HL-60/S4 treated with phorbol 12-myristate 13-acetate at 8.2 ng/mL for 4 days and 3 days (cell line): ENCODE data around the gene DMRTB1.

Source experiments
- in situ Hi-C: fragments of 300-500 bp; cut with MboI; formaldehyde crosslinking; loops from 2 replicates; pipeline ENCODE4 v1.15.0; 2022; ENCODE audit warnings: low sequenced_read_pairs

DMRTB1 gene

DNA sequence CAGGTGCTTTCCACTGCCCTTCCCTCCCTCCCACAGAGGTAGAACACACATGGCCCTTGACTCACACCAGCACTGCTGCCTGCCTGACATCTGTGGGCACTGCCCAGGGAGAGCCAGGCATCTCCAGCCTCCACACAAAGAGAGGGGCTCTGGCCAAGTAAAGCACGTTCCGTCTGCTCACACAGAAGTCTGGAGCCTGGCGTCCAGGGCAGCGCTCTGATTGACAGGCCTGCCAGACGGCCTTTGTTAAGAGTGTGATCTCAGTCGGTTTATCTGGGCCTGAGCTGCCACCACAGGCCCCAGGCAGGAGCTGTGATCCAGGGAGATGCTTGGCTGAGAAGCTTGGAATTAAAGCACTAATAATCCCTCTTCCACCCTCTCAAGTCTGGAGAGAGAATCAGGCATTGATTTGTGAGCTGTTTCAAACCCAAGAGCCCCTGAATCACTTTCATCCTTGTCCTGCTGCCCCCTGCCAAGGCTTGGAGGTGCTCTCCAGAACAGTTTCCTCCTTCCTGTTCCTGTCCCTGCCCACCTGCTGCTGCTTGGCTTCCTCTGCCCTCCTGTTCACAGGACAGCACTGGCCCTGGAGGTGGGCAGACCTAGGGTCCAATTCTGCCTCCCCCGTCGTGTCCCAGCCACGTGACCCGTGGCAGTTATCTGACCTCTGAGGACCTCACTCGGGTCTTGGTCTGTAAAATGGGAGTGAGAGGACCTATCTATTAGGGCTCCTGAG lies 3.7 kb downstream of the DMRTB1 start:
- in situ Hi-C loops, result no loop called here

DNA sequence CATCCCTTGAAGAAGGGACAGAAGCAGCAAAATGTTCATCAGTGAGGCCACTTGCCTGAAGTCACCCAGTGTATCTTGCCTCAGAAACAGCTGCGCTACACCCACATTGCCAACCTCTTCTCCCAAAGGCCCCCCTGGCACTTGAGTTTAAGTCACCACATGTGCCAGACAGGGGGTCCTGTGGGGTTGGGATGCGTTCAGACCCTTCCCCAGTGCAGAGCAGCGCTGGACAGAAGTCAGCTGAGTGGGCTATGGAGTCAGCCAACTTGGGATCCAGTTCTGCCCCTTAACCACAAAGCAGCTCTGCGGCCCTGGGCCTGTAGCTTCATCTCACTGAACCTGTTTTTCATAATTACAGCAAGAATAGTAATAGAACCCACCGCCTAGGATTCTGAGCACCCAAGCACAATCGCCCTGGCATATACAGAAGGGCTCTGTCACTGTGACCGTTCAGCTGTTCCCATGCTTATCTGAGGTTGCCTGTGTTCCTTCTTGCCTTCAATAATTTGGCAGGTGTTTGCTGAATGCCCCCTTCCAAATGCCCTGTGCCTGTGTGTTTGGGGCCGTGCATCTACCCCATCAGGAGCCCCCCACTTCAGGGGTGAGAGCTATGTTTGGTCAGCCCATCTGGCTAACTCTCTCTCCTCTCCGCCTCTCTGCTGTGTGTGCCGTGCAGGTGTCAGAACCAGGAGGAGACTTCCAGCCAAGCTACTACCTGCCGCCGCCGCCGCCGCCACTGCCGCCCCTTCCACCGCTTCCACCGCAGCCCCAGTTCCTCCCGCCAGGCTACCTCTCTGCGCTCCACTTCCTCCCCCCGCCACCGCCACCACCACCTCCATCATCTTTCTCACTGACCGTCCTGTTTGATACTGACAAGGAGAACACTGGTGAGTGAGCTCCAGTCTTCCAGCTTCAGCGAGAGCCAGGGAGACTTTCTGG lies 5.0 kb downstream of the DMRTB1 start:
- in situ Hi-C loops, result no loop called here

DNA sequence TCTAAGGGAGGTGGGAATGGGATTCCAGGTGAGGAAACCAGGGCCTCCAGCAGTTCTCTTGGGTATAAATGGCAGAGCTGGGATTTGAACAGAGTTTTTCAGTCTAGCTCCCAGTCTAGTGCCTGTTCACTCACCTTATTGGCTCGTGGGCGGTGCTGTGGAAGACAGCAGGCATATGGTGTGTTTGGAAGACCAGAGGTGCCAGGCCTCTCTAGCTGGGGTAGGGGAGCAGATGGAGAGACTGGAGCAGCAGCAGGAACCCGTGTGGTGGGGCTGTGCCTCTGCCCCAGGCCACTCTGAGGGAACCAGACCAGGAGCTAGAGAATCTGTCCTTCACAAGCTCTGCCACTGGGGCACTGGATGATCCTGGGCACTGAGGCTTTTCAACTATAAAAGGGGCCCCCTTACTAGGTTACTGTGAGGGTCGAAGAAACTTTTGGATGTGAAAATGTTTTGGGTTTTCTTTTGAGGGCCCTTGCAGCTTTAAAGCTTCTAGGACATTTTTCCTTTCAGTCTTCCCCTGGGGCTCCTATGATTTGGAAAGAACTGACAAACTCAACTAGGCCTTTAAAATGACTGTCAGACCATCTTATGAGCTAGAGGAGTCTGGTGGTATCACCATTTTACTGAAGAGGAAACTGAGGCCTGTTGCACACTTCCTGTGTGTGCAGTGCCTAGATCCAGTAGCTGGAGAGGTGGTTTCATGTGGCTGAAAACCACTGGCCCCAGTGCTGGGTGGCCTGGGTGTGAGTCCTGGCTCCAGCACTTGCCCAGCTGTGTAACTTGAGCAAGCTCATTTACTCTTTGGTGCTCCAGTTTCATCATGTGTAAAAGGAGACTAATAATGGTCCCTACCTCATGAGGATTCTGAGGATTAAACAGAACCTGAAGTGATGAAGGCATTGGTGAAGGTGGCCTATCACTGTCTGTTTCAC lies 6.1 kb downstream of the DMRTB1 start:
- in situ Hi-C loops, result no loop called here

DNA sequence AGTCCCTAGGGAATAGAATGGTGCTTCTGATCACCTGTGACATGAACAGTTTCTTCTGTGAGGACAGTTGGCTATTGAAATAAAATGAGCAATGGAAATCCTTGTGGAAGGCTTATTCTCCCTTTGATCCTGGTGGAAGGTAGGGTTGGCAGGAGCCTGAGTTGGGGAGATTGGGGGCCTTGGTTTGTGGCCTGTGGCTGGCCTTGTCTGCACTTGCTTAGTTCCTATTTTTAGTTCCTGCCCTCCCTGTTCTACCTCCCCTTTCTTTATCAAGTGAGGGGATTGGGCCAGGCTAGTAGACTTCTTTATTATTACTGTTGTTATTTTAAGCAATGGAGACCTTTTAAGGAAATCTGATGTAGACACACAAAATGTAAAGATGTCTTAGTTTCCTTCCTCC lies 8.2 kb downstream of the DMRTB1 start:
- in situ Hi-C loops, result no loop called here

DNA sequence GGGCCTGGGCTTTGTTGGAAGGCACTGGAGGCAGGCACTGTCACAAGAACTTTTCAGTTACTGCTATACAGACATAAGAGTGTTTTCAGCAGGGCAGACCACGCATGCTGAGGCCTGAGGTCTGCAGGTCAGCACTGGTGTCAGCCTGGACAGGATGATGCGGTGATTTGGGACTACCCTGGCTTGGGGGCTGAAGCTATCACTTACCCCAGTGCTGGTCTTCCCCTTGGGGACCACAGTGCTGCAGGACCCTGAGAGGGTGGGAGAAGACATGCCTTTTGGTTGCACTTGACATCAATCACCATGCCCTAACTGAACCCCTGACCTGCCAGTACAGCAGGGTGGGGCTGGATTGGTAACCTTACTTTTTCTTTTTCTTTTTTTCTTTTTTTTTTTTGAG lies 9.2 kb downstream of the DMRTB1 start:
- in situ Hi-C loops, result no loop called here

DNA sequence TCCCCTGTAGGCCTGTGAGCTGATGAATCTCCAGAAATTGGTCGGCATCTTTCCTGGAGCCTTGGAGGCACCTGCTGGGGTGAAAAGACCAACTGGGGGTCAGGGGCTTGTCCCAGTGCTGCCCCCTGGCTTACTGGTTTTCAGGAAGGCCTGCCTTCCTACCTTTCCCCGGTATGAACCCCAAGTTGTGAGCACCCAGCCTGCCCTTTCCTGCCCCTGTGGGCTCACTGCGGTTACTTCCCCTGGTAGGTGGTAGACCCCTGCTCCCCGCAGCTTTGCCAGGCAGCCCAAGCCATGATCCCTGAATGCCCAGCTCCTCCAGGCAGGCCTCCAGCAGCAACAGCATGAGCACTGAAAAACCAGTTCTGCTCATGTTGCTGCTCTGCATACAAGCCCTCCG lies 10.2 kb downstream of the DMRTB1 start:
- in situ Hi-C loops, result no loop called here

DNA sequence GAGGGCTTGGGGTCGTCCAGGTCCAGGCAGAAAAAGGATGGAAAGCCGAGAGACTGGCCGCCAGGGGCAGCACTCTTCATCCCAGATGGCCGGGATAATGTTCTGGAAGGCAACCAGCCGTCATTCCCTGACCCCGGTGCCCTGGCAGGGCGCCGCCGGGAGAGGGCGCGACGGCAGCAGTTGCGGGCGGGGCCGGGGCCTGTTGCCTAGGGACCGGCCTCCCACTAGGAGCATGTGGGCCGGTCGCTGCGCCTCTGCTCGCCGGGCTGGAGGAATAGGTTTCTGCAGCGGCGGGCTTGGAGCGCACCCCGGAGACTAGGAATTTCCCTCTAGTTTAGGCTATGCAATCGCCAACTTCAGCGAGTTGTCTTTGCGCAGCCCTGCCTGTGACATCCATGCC lies 11.0 kb downstream of the DMRTB1 start:
- in situ Hi-C loops, result no loop called here

DNA sequence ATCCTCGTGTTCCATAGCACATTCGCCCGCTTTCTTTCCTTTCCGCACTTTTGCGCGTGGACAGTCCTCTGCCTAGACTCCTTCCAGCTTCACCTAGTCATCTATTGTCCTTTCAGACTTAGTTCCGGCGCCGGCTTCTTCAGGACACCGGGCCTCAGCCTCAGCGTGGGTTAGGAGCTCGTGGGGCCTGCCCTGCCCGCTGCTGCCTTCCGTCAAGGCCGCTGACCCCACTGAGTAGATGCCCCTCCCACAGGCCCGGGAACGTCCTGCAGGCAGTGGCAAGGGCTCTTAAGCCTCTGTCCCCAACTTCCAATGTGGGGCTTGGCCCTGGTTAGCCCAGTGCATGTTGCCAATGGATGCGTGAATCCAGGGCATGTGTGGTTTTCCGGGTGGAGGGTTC lies 11.4 kb downstream of the DMRTB1 start:
- in situ Hi-C loops, result no loop called here

DNA sequence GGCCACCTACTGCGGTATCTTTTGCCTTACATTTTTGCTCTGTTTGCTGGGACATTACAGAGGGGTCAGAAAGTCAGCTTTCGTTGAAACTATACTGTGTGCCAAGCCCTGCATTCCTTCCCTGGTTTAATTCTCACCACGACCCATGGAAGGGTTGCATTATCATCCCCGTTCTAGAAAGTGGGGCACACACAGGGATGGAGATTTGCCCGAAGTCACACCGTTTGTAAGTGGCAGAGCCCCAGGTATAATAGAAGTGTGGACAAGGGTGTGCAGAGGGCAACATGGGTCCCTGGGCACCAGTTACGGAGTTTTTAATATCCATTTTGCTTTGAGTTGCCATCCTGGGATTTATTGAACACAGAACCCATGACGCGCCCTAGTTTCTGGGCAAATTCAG lies 11.8 kb downstream of the DMRTB1 start:
- in situ Hi-C loops, result no loop called here

DNA sequence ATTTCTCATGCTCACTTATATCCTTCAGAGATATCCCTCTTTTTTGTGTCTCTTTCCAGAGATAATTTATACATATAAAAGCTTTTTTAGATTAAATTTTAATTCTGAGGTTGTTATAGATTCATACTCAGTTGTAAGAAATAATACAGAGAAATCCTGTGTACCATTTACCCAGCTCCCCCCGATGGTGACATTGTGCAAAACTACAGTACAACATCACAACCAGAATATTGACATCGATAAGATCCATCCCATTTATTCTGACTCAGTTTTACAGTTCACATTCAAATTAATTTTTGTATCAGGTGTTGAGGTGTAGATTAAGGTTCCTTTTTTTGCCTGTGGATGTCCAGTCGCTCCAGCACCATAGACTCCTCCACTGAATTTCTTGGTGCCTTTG lies 14.3 kb downstream of the DMRTB1 start:
- in situ Hi-C loops, result no loop called here

DNA sequence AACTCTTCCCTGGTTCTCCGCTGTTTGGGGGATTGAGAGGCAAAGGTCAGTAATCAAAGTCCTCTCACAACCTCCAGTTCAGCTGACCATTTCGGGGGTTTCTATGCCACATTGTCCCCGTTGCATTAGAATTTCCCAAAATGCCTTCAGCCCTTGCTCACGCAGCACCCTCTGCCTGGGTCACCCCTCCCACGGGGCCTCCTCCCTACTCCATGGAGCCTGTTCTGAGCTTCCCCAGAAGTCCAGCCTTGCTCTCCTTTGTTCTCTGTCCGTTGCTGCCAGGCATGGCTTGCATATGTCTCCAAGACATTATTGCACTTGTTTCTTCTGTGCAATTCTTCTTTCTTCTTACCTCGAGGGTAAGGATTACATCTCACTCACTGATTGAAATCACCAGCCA lies 16.5 kb downstream of the DMRTB1 start:
- in situ Hi-C loops, result no loop called here

DNA sequence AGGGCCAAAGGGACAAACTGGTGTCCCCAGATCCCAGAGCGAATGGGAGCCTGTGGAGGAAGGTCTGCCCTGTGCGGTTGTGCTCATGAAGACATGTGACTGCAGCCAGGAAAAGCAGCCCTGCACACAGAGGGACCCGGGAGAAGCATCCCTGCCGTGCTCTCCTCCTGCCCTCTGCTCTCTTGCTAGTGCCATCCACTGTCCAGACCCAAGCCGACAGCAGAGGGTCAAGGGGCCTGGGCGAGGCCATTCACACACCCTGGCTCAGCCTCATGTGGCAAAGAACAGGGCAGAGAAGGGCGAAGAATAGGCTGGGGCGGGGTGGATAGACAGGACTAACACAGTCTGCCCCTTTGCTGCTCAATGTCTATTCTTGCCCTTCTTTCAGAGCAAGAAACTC lies 17.4 kb downstream of the DMRTB1 start:
- in situ Hi-C loops, result no loop called here

DNA sequence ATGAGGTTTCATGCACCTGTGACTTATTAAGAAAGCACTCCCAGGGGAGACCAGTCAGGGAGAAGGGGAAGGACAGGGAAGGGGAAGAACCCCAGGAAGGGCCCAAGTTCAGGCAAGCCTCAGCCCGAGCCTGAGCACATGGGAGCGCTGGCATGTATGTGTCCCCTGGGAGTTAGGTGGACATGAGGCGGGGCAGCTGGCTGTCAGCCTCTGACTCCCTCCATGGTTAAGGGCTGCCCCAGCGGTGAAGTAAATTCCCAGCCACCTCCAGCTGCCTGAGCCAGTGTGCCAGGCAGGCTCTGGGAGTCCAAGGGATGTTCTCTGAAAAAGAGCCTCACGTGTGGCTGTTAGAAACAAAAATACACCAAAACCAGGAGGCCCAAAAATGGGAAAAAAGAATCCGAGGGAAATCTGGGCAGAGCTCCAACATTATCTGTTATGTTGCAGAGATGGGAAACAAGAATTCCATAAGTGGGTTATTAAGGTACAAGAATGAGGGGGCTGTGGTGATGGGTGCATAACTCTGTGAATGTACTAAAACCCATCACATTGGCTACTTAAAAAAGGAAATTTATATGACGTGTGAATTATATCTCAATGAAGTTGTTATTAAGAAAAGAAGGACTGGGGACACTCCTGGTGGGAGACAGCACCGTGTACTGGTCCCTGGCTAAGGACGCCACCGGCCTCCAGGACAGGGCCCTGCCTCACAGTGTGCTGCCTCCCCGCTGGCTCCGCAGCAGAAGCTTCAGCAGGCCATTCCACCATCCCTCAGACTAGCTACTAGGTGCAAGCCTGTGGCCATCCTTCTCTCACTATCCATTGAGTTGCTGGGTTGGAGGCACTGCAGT lies 18.7 kb downstream of the DMRTB1 start:
- in situ Hi-C loops, result no loop called here

DNA sequence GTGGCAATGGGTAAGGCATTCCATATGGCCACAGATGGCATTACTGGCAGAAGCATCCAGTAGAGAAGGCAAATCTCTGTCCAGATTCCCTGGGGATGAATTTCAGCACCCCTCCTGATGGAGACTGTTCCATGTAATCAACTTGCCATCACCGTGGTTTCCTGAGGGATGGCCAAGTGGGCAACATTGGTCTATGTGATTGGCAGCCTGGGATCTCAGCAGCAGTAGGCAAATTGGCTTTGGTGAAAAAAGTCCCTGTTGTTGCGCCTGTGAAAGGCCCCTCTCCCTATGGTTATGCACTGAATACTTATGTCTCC lies 19.3 kb downstream of the DMRTB1 start:
- in situ Hi-C loops, result no loop called here

DNA sequence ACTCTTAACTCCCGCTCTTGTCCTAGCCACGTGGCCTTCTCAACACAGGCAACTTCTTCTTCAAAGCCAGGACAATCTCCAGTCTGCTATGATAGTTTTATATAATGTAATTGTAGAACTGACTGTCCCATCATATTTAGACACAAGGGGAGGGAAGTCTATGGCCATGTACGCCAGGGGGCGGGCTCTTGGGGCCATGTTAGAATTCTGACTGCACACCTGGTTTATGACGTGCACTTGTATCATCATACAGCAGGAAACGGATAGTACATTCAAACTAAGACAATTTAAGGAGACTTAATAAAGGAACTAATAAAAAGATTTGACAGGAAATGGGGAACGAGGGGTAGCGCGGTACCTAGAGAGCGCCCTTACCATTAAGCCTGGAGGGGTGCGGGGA lies 21.5 kb downstream of the DMRTB1 start:
- in situ Hi-C loops, result no loop called here

DNA sequence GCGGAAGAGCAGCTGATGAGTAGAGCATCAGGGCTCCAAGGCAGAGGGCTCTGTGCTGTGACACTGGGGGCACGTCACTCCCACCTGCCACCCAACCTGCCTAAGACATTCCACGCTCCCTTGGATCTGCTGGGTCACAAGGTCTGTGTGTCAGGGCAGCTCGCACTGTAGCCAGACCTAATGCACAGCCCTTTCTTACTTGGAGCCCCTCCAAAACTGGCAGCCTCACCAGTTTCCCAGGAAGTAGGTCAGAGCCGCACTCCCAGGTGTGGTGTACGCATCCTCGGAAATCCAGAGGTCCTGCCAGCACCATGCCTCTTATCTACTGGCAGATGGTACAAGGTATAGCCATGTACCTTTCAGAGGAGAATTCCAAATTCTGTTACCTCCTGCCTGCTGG lies 22.3 kb downstream of the DMRTB1 start:
- in situ Hi-C loops, result no loop called here

DNA sequence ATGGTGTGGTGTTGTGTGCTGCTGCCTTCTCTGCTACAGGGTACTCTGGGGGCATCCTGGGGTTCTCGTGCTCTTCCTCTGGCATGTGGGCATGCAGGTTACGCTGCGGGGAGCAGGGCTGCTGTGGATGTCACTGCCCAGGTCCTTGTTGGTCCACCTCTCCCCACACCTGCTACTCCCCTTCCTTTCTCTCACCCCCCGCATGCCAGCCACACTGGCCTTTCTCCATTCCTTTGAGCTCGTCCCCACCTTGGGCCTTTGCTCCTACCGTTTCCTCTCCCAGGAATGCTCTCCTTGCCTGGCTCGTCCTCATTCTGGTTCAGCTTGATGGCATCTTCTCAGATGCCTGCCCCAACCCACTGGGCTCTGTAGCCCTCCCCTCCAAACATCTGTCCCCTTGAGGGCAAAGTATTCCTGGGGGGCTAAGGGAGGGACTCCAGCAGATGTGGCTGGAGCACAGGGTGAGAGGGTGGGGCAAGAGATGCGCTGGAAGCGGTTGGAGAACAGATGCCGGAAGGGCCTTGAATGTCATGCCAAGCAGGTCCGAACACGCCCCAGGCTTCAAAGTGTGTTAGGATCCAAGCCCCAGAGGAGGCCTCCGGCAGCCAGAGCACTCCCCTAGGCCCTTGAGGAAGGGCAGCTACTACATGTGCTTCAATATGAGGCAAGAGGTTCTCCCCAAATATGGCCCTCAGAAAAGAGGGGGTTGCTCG lies 23.4 kb downstream of the DMRTB1 start:
- in situ Hi-C loops, result no loop called here

DNA sequence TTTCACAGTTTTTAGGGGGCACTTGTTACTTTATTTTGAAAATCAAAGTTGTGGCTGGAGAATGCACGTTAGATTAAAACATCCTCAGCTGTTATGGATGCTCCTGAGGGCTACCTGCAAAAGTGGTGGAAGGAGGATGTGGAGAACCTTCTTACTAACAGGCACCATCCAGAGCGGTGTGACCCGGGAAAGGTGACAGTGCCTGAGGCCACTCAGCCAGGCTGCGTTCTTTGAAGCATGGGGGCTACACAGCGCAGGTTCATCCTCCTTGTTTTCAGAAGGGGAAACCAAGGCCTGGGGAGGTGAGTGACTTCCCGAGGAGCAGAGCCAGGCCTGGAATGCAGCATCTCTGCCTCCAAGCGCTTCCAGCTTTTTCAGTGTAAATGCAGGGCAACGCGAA lies 24.0 kb downstream of the DMRTB1 start:
- in situ Hi-C loops, result no loop called here

DNA sequence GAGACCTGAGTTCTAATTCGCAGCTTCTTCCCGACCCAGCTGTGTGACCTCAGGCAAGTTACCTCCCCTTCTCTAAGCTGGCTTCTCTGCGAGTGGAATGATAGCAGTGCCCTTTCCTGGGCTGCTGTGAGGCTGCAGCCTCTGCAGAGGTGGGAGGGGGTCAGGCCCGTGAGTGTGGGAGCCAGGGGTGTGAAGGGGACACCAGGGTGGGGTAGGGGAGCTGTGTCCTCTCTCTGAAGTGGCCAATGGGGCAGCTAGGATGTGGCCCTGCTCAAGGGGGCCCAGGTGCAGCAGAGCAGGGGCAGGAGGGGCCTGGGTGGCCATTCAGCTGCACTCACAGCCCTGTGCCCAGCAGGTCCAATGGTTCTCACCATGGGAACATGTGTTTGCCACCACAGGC lies 24.5 kb downstream of the DMRTB1 start:
- in situ Hi-C loops, result no loop called here
